ENCODE results near the gene CALML4. TPM values are rescaled to one million over a fixed set of nuclear protein-coding genes. Genes with fewer than 3 reads are reported as not detected.

CALML4 gene
- total and polyA plus RNA-seq, 4 donors, result 3.6 to 8.0 (median 6.5) TPM

- peak; percentile 29 for DNase-seq (ENCODE audit: low spot score)
- 96% methylated on average over 12 of the region's 12 CpGs for WGBS
- no peak overlapping the region for H3K27ac ChIP-seq (ENCODE audit: low read depth in 1 of 2, low read length in 2 of 2)
Measured at GRCh38 chr15:68206711-68207151, 1.6 kb upstream of the CALML4 start.

GRCh38 chr15:68205954-68206539, 915 bp upstream of the CALML4 start:
- Histone ChIP-seq H3K27me3 (ENCODE audit: control insufficient read depth in 4 of 4, insufficient read depth in 4 of 4, low read length in 3 of 4) (no peaks in the 10 kb centered on the region), H3K9ac (ENCODE audit: low read depth in 1 of 2, low read length in 2 of 2) (no peak overlapping the region), H3K36me3 (ENCODE audit: control insufficient read depth in 4 of 4, insufficient read depth in 3 of 4, low read depth in 1 of 4, low read length in 3 of 4) (no peaks in the 10 kb centered on the region), H3K9me3 (ENCODE audit: control insufficient read depth in 4 of 4, low read length in 3 of 4) (no peaks in the 10 kb centered on the region), H3K4me1 (ENCODE audit: control insufficient read depth in 4 of 4, insufficient read depth in 4 of 4, low read length in 3 of 4) (peaks cover 11 to 31% (median 20%) of the 10 kb centered on the region in 4 donors), H3K27ac (ENCODE audit: low read depth in 1 of 2, low read length in 2 of 2) (peak overlapping the region; percentile 16 to 60), H3K4me3 (ENCODE audit: low read depth in 1 of 3, low read length in 3 of 3) (peak overlapping the region in 1 of 3 donors; percentile 5)
- 76% methylated on average over 14 of the region's 14 CpGs for WGBS
- TF ChIP-seq, protein P1, sequence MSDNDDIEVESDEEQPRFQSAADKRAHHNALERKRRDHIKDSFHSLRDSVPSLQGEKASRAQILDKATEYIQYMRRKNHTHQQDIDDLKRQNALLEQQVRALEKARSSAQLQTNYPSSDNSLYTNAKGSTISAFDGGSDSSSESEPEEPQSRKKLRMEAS (IDR thresholded peaks at IDR 0.05), result no peak
- TF ChIP-seq HNF4G (IDR thresholded peaks at IDR 0.05), result no peak
- TF ChIP-seq, protein P2, sequence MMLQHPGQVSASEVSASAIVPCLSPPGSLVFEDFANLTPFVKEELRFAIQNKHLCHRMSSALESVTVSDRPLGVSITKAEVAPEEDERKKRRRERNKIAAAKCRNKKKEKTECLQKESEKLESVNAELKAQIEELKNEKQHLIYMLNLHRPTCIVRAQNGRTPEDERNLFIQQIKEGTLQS (IDR thresholded peaks at IDR 0.05), result no peak
- TF ChIP-seq EGR1 (IDR thresholded peaks at IDR 0.05; ENCODE audit: low read depth in 2 of 2), result no peak
- TF ChIP-seq RXRA (IDR thresholded peaks at IDR 0.05), result no peak
- TF ChIP-seq NR2F2 (IDR thresholded peaks at IDR 0.05), result no peak
- TF ChIP-seq CTCF (IDR thresholded peaks at IDR 0.05; ENCODE audit: low read depth, low read length, missing input control), result no peak
- no peak for TF ChIP-seq FOXA1 (IDR thresholded peaks at IDR 0.05)
- no peak for TF ChIP-seq YY1 (IDR thresholded peaks at IDR 0.05)
- TF ChIP-seq HNF4A (conservative IDR thresholded peaks at IDR 0.05), result no peak
- peak; percentile 39 for DNase-seq (ENCODE audit: low spot score)

More at GRCh38 chr15:68206711-68207151, 1.6 kb upstream of the CALML4 start:
- TF ChIP-seq EGR1 (IDR thresholded peaks at IDR 0.05; ENCODE audit: low read depth in 2 of 2) (no peak), TAF1 (conservative IDR thresholded peaks at IDR 0.05) (no peak), SP1 (IDR thresholded peaks at IDR 0.05) (no peak), CTCF (IDR thresholded peaks at IDR 0.05; ENCODE audit: low read depth, low read length, missing input control) (no peak), GABPA (IDR thresholded peaks at IDR 0.05 in 1 of 2, conservative IDR thresholded peaks at IDR 0.05 in 1 of 2) (no peak), RXRA (IDR thresholded peaks at IDR 0.05) (no peak), HNF4A (conservative IDR thresholded peaks at IDR 0.05) (no peak), JUND (IDR thresholded peaks at IDR 0.05) (no peak), FOXA2 (IDR thresholded peaks at IDR 0.05) (no peak), FOXA1 (IDR thresholded peaks at IDR 0.05) (no peak), HNF4G (IDR thresholded peaks at IDR 0.05) (no peak)
- TF ChIP-seq, protein P3, sequence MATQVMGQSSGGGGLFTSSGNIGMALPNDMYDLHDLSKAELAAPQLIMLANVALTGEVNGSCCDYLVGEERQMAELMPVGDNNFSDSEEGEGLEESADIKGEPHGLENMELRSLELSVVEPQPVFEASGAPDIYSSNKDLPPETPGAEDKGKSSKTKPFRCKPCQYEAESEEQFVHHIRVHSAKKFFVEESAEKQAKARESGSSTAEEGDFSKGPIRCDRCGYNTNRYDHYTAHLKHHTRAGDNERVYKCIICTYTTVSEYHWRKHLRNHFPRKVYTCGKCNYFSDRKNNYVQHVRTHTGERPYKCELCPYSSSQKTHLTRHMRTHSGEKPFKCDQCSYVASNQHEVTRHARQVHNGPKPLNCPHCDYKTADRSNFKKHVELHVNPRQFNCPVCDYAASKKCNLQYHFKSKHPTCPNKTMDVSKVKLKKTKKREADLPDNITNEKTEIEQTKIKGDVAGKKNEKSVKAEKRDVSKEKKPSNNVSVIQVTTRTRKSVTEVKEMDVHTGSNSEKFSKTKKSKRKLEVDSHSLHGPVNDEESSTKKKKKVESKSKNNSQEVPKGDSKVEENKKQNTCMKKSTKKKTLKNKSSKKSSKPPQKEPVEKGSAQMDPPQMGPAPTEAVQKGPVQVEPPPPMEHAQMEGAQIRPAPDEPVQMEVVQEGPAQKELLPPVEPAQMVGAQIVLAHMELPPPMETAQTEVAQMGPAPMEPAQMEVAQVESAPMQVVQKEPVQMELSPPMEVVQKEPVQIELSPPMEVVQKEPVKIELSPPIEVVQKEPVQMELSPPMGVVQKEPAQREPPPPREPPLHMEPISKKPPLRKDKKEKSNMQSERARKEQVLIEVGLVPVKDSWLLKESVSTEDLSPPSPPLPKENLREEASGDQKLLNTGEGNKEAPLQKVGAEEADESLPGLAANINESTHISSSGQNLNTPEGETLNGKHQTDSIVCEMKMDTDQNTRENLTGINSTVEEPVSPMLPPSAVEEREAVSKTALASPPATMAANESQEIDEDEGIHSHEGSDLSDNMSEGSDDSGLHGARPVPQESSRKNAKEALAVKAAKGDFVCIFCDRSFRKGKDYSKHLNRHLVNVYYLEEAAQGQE (IDR thresholded peaks at IDR 0.05), result no peak
- TF ChIP-seq, protein P4, sequence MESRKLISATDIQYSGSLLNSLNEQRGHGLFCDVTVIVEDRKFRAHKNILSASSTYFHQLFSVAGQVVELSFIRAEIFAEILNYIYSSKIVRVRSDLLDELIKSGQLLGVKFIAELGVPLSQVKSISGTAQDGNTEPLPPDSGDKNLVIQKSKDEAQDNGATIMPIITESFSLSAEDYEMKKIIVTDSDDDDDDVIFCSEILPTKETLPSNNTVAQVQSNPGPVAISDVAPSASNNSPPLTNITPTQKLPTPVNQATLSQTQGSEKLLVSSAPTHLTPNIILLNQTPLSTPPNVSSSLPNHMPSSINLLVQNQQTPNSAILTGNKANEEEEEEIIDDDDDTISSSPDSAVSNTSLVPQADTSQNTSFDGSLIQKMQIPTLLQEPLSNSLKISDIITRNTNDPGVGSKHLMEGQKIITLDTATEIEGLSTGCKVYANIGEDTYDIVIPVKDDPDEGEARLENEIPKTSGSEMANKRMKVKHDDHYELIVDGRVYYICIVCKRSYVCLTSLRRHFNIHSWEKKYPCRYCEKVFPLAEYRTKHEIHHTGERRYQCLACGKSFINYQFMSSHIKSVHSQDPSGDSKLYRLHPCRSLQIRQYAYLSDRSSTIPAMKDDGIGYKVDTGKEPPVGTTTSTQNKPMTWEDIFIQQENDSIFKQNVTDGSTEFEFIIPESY (IDR thresholded peaks at IDR 0.05), result no peak
- Histone ChIP-seq H3K4me1 (ENCODE audit: control insufficient read depth in 4 of 4, insufficient read depth in 4 of 4, low read length in 3 of 4) (peaks cover 11 to 31% (median 20%) of the 10 kb centered on the region in 4 donors), H3K27me3 (ENCODE audit: control insufficient read depth in 4 of 4, insufficient read depth in 4 of 4, low read length in 3 of 4) (no peaks in the 10 kb centered on the region), H3K4me3 (ENCODE audit: low read depth in 1 of 3, low read length in 3 of 3) (no peak overlapping the region), H3K9ac (ENCODE audit: low read depth in 1 of 2, low read length in 2 of 2) (no peak overlapping the region), H3K36me3 (ENCODE audit: control insufficient read depth in 4 of 4, insufficient read depth in 3 of 4, low read depth in 1 of 4, low read length in 3 of 4) (no peaks in the 10 kb centered on the region), H3K9me3 (ENCODE audit: control insufficient read depth in 4 of 4, low read length in 3 of 4) (no peaks in the 10 kb centered on the region)

Measured in liver (tissue), 9 donors.